T-helper 2 cell (primary cell): Measurements from ENCODE around the gene ZNF300.
"Not testable (repeated sequence)": the region's sequence is repeated elsewhere in the genome, so short reads cannot be mapped to it uniquely, and the experiment has no call there.

Experiments used
- DNase-seq, 5 experiments: peaks; one replicate each; pipeline versions ENCODE4 v3.0.0 to v3.0.0-alpha.2; 2012 to 2022

The ZNF300 gene

GRCh38 chr5:150845185-150845859 lies 59.5 kb downstream of the ZNF300 start:
- DNase-seq = not testable (repeated sequence)
